Measurements from ENCODE around the gene SPIN1. TPM values are rescaled to one million over a fixed set of nuclear protein-coding genes. Genes with fewer than 3 reads are reported as not detected.

SPIN1 gene
- total RNA-seq, 2 experiments from 2014 or later: 20.0 to 39.0 TPM

GRCh38 chr9:88426651-88427050 lies 38.4 kb downstream of the SPIN1 start:
- no peaks in the 10 kb centered on the region for H3K79me2 ChIP-seq (ENCODE audit: insufficient read depth, low read depth, low read length)
- peaks cover 10% of the 10 kb centered on the region for H3K36me3 ChIP-seq (ENCODE audit: insufficient read depth, low read length)
- H3K4me2 ChIP-seq (ENCODE audit: low read length): no peak overlapping the region
- no peaks in the 10 kb centered on the region for H4K20me1 ChIP-seq (ENCODE audit: insufficient read depth, low read length)
- H3K4me1 ChIP-seq (ENCODE audit: insufficient read depth, low read length, poor library complexity, severe bottlenecking): no peaks in the 10 kb centered on the region
- no TSS peak for BruUV-seq (replicated peaks)
- H2AFZ ChIP-seq (ENCODE audit: low read length): no peak overlapping the region
- no peaks in the 10 kb centered on the region for H3K9me3 ChIP-seq (ENCODE audit: low read length)
- CTCF ChIA-PET (ENCODE audit: unreplicated experiment): no interaction called here
- DNase-seq (ENCODE audit: low spot score): no peak
- H3K4me3 ChIP-seq (ENCODE audit: low read depth, low read length, poor library complexity, severe bottlenecking): no peak overlapping the region
- no peak overlapping the region for H3K27ac ChIP-seq (ENCODE audit: low read depth, low read length, poor library complexity, severe bottlenecking)
- intact Hi-C loops (cut with micrococcal nuclease; ENCODE audit: unreplicated experiment): no loop called here
- no peaks in the 10 kb centered on the region for H3K9me2 ChIP-seq (ENCODE audit: insufficient read depth, low read length)
- TF ChIP-seq EZH2phosphoT487 (IDR thresholded peaks at IDR 0.05; ENCODE audit: borderline replicate concordance, low read depth, low read length) (no peak), CTCF (conservative IDR thresholded peaks at IDR 0.05; ENCODE audit: low read length) (no peak)
- POLR2A ChIA-PET: no interaction called here

- no peak for DNase-seq (ENCODE audit: low spot score)
- H3K9me2 ChIP-seq (ENCODE audit: insufficient read depth, low read length): no peaks in the 10 kb centered on the region
- H2AFZ ChIP-seq (ENCODE audit: low read length): no peak overlapping the region
- no peaks in the 10 kb centered on the region for H3K79me2 ChIP-seq (ENCODE audit: insufficient read depth, low read depth, low read length)
- POLR2A ChIA-PET: no interaction called here
- CTCF ChIA-PET (ENCODE audit: unreplicated experiment): no interaction called here
- H3K4me2 ChIP-seq (ENCODE audit: low read length): no peak overlapping the region
- no peak overlapping the region for H3K4me3 ChIP-seq (ENCODE audit: low read depth, low read length, poor library complexity, severe bottlenecking)
- no peak overlapping the region for H3K27ac ChIP-seq (ENCODE audit: low read depth, low read length, poor library complexity, severe bottlenecking)
- no peaks in the 10 kb centered on the region for H3K9me3 ChIP-seq (ENCODE audit: low read length)
- no peaks in the 10 kb centered on the region for H4K20me1 ChIP-seq (ENCODE audit: insufficient read depth, low read length)
- H3K4me1 ChIP-seq (ENCODE audit: insufficient read depth, low read length, poor library complexity, severe bottlenecking): no peaks in the 10 kb centered on the region
- TF ChIP-seq CTCF (conservative IDR thresholded peaks at IDR 0.05; ENCODE audit: low read length) (no peak), EZH2phosphoT487 (IDR thresholded peaks at IDR 0.05; ENCODE audit: borderline replicate concordance, low read depth, low read length) (no peak)
- intact Hi-C loops (cut with micrococcal nuclease; ENCODE audit: unreplicated experiment): no loop called here
- H3K36me3 ChIP-seq (ENCODE audit: insufficient read depth, low read length): peaks cover 15% of the 10 kb centered on the region
- BruUV-seq (replicated peaks): no TSS peak
Observed at GRCh38 chr9:88429595-88430430, 41.6 kb downstream of the SPIN1 start.

- Histone ChIP-seq H4K20me1 (ENCODE audit: insufficient read depth, low read length) (no peaks in the 10 kb centered on the region), H3K4me2 (ENCODE audit: low read length) (no peak overlapping the region), H3K4me1 (ENCODE audit: insufficient read depth, low read length, poor library complexity, severe bottlenecking) (no peaks in the 10 kb centered on the region), H3K36me3 (ENCODE audit: insufficient read depth, low read length) (peaks cover 26% of the 10 kb centered on the region), H3K4me3 (ENCODE audit: low read depth, low read length, poor library complexity, severe bottlenecking) (no peak overlapping the region), H3K79me2 (ENCODE audit: insufficient read depth, low read depth, low read length) (no peaks in the 10 kb centered on the region), H3K27ac (ENCODE audit: low read depth, low read length, poor library complexity, severe bottlenecking) (no peak overlapping the region), H3K9me3 (ENCODE audit: low read length) (no peaks in the 10 kb centered on the region), H3K9me2 (ENCODE audit: insufficient read depth, low read length) (no peaks in the 10 kb centered on the region), H2AFZ (ENCODE audit: low read length) (no peak overlapping the region)
- no peak for TF ChIP-seq CTCF (conservative IDR thresholded peaks at IDR 0.05; ENCODE audit: low read length)
- TF ChIP-seq EZH2phosphoT487 (IDR thresholded peaks at IDR 0.05; ENCODE audit: borderline replicate concordance, low read depth, low read length): no peak
- CTCF ChIA-PET (ENCODE audit: unreplicated experiment): no interaction called here
- intact Hi-C loops (cut with micrococcal nuclease; ENCODE audit: unreplicated experiment): no loop called here
- no TSS peak for BruUV-seq (replicated peaks)
- no peak for DNase-seq (ENCODE audit: low spot score)
- POLR2A ChIA-PET: interaction anchor here (0.5 to 0.7 kb wide), 2 partner anchors 8 kb away, joined by 3 to 5 read pairs; no protein-coding TSS in a partner anchor
Observed at GRCh38 chr9:88433583-88434255, 45.5 kb downstream of the SPIN1 start.
